Activated CD8-positive, alpha-beta memory T cell treated with anti-CD3 and anti-CD28 coated beads, Interleukin-2, amount 50 U/mL, for 1 hour (primary cell): ENCODE measurements around the gene UBE2H.
A peak's percentile ranks its signal among the peaks of the same experiment; 100 is the strongest.
"Not testable (repeated sequence)": the region's sequence is repeated elsewhere in the genome, so short reads cannot be mapped to it uniquely, and the experiment has no call there.

Experiments used
- DNase-seq: peaks from one replicate; pipeline ENCODE4 v3.0.0-alpha.2; 2020; ENCODE audit errors: extremely low read depth

UBE2H gene

GRCh38 chr7:129952653-129953560 lies at the start of gene UBE2H:
TSS of gene UBE2H (minus strand) at chr7:129952960. CDS start at chr7:129952555, 405 bp downstream.
- DNase-seq, result peak; percentile 65

DNA sequence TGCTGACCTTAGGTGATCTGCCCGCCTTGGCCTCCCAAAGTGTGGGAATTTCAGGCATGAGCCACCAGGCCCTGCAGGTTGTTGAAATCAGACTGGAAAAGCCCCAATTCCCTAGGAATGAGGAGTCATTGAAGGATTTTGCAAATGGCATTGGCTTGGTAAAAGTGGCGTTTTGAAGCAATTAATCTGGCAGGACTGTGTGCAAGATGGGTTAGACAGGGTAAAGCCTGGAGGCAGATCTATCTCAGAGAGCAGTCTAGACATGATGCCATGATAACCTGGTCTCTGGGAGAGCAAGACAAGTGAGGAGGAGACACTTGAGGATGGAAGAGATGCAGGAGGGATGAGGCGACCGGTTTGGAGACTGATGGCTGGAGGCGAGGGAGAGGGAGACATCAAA lies 45.7 kb upstream of the UBE2H start:
- no peak for DNase-seq

DNA sequence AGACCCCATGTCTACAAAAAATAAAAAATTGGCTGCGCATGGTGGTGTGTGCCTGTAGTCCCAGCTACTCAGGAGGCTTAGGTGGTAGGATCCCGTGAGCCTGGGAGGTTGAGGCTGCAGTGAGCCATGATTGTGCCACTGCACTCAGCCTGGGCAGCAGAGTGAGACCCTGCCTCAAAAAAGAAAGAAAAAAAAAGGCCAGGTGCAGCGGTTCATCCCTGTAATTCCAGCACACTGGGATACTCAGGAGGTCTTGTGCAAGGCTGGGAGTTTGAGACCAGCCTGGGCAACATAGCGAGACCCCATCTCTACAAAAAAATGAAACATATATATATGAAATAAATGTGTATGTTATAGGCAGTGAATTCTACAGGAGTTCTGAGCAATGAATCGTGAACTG lies 44.5 kb upstream of the UBE2H start:
- DNase-seq, result no peak

GRCh38 chr7:129993275-129993674 lies 40.5 kb upstream of the UBE2H start:
- DNase-seq, result no peak

DNA sequence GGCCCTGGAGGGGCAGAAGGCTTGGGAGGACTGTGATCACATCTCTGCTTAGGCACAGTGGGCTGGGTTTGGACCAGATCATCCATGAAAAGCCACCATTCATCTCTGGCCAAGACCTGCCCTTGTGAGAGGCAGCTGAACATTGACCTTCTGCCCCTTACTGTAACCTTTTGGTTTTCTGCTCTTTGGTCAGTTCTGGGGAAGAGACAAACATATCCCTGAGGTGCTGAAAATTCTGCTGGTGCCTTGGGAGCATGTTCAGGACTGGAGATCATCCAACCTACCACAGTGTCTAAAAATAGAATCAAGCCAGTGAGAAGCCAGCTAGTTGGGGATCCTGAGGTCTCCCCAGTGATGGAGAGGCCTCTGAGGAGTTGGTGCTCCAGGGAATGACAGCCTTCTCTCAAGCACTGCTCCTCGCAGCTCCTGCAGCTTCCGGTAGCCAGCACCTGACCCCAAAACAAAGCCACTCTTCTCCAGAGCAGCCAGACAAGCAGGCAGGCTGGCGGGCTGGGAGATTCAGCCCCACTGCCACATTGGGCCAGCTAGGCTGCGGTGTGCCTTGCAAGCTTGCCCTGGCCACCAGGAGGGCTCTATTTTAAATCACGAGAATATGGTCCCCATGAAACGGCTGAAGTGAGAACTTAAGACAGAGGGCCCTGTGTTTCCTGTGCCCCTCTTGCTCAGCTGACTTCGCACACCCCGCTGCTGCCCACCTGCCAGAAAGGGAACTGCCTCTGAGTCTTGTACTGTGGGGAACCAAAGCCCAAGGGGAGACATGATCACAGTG lies 37.8 kb upstream of the UBE2H start:
- DNase-seq, result no peak

- DNase-seq, result no peak
Observed at GRCh38 chr7:129989466-129989865, 36.7 kb upstream of the UBE2H start.

DNA sequence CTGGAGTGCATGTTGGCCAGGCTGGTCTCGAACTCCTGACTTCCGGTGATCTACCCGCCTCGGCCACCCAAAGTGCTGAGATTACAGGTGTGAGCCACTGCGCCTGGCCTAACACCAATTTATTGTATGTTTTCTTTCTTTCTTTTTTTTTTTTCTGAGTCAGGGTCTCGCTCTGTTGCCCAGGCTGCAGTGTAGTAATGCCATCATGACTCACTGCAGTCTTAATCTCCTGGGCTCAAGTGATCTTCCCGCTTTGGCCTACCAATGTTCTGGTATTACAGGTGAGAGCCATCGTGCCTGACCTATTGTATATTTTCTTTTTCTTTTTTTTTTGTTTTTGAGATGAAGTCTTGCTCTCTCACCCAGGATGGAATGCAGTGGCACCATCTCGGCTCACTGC lies 33.8 kb upstream of the UBE2H start:
- no peak for DNase-seq

- no peak for DNase-seq
Observed at GRCh38 chr7:129980667-129981066, 27.9 kb upstream of the UBE2H start.

DNA sequence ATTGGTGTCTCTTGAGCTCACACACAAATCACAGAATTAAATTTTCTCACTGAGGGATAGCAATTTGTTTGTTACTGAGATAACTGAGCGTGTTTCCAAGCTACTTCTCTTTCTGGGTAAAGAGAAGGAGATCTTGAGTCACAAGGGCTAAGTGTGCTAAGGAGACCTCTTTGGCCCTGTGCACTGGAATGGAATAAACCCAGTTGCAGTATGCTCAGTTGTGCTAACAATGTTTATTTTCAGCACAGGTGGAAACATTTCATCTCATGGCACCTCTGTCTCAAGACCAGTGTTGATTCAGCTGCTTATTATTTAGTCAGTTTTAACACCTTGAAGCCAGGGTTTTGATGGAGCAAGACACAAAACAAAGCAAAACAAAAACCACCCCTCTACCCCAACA lies 22.5 kb upstream of the UBE2H start:
- DNase-seq, result no peak

GRCh38 chr7:129970816-129971215 lies 18.1 kb upstream of the UBE2H start:
- DNase-seq, result no peak

DNA sequence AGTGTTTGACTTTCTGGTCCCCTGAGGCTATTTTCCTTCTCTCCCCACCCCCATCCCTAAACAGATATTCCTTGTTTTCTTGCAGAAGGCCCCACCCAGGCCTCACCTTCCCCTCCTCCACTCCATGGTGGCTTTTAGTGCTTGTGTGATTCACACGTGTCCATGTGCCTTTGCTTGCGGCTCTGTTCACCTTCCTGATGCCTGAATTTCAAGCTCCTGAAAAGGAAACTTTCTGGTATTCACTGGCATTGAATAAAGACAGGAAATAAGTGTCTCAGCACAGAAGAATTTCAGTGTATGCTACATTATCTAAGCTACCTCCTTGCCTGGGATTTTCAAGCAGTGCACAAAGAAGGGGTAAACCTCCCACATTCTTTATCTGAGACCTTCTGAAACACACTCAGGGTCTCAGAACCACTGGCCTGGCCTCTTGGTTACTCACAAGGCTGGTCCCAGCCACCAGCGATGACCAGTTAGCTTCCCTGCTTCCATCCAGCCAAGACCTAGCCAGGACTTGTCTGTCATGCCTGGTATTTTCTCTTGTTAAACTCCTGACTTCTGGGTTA lies 17.2 kb upstream of the UBE2H start:
- no peak for DNase-seq

- no peak for DNase-seq
Observed at GRCh38 chr7:129968592-129969383, 16.0 kb upstream of the UBE2H start.

GRCh38 chr7:129960204-129960475 lies 7.4 kb upstream of the UBE2H start:
- not testable (repeated sequence) for DNase-seq

DNA sequence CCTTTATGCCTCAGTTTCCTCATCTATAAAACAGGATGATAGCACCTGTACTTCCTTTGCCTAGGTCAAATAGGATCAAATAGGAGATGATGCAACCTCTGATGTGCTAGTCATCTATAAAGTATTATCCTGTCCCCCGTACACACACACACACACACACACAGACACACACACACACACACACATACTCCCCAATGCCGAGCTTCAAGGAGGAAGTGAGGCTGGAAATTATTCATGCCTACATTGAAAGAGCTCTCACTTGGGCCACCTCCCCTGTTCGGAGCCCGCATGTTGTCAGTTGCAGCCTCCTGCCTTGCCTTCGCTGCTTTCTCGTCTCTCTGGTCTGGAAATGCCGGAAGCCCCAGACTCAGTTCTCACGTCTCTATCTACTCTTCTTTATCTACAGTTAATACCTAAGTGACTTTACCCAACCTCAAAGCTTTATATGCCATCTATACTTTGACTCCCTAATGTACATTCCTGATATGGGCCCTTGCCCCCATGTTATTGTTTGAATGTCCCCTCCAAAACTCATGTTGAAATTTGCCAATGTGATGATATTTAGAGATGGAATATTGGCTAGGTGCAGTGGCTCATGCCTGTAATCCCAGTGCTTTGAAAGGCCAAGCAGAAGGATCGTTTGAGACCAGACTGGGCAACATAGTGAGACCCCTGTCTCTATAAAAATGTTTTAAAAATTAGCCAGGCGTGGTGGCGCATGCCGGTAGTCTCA lies 6.9 kb upstream of the UBE2H start:
- DNase-seq, result no peak

GRCh38 chr7:129958643-129959470 lies 6.1 kb upstream of the UBE2H start:
- DNase-seq, result no peak

DNA sequence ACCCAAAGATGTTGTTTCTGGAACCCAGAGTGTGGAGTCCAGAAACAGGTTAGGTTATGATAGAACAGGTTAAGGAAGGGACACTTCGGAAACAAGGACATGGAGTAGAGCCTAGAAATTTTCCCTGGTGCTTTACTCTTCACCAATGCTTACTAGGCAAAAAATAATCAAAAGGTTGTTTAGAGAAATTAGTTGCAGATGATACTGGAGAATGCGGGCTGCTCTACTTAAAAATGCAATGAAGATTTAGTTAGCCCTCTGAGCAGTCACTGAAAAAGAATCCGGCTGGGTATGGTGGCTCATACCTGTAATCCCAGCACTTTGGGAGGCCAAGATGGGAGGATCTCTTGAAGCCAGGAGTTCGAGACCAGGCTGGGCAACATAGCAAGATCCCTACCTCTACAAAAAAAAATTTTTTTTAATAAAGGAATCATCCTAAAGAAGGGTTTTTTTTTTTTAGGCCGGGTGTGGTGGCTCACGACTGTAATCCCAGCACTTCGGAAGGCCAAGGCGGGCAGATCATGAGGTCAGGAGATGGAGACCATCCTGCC lies 3.3 kb upstream of the UBE2H start:
- no peak for DNase-seq

- DNase-seq, result no peak
Observed at GRCh38 chr7:129952086-129952652, 591 bp downstream of the UBE2H start.

- no peak for DNase-seq
Observed at GRCh38 chr7:129951226-129952085, 1.3 kb downstream of the UBE2H start.

DNA sequence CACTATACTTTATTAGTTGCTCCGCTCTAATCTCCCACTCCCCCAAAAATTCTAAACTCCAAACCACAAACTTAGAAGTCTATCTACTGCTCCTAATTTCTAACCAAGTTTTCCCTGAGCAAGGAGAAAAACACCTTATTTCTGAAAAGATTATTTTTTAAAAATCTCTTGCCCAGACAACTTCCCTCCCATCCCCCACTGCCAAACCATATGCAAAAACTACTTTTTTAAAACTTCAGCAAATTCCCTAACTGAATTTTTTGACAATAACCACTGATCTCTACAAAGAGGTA lies 1.9 kb downstream of the UBE2H start:
- DNase-seq, result no peak
